Transverse colon (tissue), 3 donors: ENCODE results near the gene STMN3.

Source experiments
- POLR2A ChIP-seq: fragments of 450-650 bp; IDR thresholded peaks from one replicate; pipeline ENCODE4 v1.6.1; 2016; ENCODE audit warnings: antibody characterized with exemption, mild to moderate bottlenecking, moderate library complexity
- TF ChIP-seq, protein P1 (sequence below), 5 experiments: fragments of 200-600 bp in 3 of 5; fragments of 450-650 bp in 2 of 5; sonication (generic) in 3 of 5; IDR thresholded peaks; 1 replicate in 2 of 5; 2 replicates in 3 of 5; pipeline ENCODE4 v1.5.1; 2016 to 2017; ENCODE audit warnings: antibody characterized with exemption in 5 of 5, inconsistent platforms in 3 of 5, mild to moderate bottlenecking in 2 of 5, moderate library complexity in 1 of 5

DNA sequence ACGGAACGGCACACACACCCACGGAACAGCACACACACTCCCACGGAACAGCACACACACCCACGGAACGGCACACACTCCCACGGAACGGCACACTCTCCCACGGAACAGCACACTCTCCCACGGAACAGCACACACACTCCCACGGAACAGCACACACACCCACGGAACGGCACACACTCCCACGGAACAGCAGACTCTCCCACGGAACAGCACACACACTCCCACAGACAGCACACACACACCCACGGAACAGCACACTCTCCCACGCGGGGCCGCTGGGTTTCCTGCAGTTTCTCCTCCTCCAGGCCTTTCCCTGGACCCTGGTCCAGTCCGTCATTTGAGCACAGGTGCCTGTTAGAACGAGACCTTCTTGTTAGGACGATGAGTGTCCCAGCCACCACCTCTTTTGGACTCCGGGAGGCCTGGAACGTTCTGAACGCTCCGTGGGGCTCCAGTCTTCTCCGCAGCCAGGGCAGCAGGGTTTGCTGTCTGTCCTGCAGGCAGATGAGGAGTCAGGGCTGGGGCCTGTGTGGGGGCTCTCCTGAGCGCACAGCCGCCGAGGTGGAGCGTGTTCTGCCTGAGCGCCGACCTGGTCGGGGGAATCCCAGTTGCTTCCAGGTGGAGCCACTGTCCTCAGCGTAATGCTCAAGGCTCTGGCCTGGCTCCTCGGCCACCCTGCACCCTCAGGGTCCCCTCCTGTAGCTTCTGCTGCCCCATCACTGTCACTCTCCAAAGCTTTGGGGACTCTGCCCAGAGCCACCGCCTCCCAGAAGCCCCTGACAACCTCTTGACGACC is 25.6 kb upstream of the STMN3 start:
- no peak for TF ChIP-seq POLR2A
- TF ChIP-seq, protein P1, sequence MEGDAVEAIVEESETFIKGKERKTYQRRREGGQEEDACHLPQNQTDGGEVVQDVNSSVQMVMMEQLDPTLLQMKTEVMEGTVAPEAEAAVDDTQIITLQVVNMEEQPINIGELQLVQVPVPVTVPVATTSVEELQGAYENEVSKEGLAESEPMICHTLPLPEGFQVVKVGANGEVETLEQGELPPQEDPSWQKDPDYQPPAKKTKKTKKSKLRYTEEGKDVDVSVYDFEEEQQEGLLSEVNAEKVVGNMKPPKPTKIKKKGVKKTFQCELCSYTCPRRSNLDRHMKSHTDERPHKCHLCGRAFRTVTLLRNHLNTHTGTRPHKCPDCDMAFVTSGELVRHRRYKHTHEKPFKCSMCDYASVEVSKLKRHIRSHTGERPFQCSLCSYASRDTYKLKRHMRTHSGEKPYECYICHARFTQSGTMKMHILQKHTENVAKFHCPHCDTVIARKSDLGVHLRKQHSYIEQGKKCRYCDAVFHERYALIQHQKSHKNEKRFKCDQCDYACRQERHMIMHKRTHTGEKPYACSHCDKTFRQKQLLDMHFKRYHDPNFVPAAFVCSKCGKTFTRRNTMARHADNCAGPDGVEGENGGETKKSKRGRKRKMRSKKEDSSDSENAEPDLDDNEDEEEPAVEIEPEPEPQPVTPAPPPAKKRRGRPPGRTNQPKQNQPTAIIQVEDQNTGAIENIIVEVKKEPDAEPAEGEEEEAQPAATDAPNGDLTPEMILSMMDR (IDR thresholded peaks at IDR 0.05), result no peak
